GM12801 (cell line): ENCODE results near the gene RAB31.

Source experiments
- CTCF ChIP-seq: IDR thresholded peaks from one replicate; pipeline ENCODE4 v1.5.1; 2011; ENCODE audit warnings: control low read depth; ENCODE audit not compliant: insufficient read length; ENCODE audit errors: extremely low read depth

RAB31 gene

GRCh38 chr18:9834551-9834950 is 126.5 kb downstream of the RAB31 start:
- TF ChIP-seq CTCF: no peak

GRCh38 chr18:9835113-9835755 is 127.1 kb downstream of the RAB31 start:
- TF ChIP-seq CTCF: no peak

GRCh38 chr18:9835825-9836224 is 127.7 kb downstream of the RAB31 start:
- no peak for TF ChIP-seq CTCF

GRCh38 chr18:9838144-9838877 is 130.2 kb downstream of the RAB31 start:
- no peak for TF ChIP-seq CTCF

- no peak for TF ChIP-seq CTCF
Measured at GRCh38 chr18:9839211-9839610, 131.1 kb downstream of the RAB31 start.

- TF ChIP-seq CTCF: no peak
Measured at GRCh38 chr18:9839853-9840252, 131.8 kb downstream of the RAB31 start.

GRCh38 chr18:9841752-9842151 is 133.7 kb downstream of the RAB31 start:
- TF ChIP-seq CTCF: no peak
